ELF-1 (cell line): ENCODE measurements around the gene METTL26.
A peak's percentile ranks its signal among the peaks of the same experiment; 100 is the strongest.
"Not testable (repeated sequence)": the region's sequence is repeated elsewhere in the genome, so short reads cannot be mapped to it uniquely, and the experiment has no call there.

Experiments
- DNase-seq: peaks from one replicate; pipeline ENCODE4 v3.0.0-alpha.2; 2016; ENCODE audit warnings: low read depth, low spot score

METTL26 gene

DNA sequence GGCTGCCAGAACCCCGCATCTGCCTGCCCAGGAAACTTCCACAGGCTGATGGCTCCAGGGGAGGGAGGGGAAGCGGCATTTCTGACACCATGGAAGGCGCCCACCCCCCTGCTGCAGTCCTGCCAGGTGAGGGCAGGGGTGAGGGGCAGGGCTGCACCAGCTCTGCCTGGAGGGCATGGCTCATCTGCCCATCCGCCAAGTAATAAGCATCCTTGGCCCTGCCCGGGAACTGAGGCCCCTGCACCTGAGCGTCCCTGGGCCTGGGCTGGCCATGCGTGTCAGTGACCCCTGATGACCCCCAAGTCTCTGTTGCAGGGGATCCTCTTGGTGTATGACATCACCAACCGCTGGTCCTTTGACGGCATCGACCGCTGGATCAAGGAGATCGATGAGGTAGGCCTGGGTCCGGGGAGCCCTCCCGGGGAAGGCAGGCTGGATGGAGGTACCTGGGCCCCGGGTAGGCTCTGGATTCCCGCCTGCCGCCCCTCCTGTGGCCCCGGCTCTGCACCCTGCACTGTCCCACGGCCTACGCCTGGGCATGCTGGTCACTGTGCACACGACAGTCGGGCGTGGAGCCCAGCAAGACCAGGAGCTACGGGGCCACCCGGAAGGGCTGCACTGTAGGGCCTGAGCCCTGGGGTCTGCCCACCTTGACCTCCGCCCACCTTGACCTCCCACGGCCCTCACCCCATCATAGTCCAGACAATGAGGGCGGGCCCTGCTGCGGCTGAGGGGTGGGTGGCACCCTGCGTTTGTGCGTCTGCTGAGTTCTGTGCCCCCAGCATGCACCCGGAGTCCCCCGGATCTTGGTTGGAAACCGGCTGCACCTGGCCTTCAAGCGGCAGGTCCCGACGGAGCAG lies 10.8 kb downstream of the METTL26 start:
- no peak for DNase-seq

DNA sequence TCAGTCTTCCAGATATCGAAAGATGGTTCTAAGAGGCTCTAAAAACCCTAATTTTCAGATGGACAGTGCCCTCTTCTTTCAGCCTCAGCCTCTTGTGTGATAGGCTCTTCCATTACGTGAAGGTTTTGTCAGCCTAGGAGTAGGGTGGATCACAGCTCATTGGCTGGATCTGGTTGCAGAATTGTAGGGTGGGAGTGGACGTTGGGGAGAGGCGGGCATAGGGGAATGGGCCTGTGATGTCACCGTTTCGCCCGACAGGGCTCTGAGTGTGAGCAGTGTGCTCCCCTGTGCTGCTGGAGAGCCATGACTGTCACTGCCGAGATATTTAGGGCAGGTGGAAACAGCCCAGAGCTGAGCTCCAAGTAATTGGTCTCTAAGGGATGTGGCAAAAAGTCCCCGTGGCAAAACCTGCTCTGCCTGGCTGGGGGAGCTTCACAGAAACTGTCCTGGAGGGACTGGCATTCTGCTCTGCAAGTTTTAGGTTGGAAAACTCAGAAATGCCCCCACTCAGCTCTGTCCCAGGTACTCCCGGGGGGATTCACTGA lies 11.5 kb downstream of the METTL26 start:
- DNase-seq = no peak

DNA sequence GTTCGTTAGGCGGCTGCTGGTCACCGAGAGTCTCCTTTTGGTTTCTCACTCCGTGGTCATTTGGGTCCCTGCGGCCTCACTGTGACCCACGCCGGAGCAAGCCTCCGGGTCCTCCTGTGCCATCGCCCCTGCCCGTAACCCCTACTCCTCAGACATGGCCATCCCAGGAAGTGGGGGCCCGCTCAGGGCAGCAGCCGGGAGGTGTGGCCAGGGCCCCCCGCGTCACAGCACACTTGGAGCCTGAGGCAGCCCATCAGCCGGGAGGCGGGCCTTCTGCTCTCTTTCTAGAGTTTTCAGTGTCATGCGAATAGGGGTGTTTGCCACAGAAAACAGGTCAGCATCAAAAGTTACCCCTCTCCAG lies 13.2 kb downstream of the METTL26 start:
- DNase-seq = no peak

DNA sequence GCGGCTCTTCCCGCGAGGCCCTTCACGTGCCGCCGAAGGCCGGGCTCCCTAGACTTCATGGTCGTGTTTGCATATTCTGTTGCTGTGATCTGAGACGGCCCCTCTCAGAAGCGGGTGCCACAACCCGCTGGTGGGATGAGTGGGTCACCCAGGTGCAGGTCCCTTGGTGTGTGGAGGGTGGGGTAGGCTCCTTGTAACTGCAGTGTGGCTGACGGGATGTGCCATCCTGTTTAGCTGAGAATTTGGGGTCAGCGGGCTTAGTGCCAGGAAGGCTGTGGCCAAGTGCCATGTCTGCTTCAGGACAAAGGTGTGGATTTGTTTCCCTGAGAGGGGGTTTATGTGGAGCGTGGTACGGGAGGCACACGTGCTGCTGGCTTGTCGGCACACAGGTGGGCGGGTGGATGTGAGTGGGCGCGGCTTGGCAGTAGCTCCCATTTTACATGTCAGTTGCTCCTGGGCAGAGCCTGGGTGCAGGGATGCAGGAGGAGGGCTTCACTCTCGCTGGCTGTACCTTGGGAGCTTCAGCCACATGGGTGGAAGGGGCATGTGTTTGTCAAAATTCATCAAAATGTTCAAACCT lies 14.5 kb downstream of the METTL26 start:
- no peak for DNase-seq

DNA sequence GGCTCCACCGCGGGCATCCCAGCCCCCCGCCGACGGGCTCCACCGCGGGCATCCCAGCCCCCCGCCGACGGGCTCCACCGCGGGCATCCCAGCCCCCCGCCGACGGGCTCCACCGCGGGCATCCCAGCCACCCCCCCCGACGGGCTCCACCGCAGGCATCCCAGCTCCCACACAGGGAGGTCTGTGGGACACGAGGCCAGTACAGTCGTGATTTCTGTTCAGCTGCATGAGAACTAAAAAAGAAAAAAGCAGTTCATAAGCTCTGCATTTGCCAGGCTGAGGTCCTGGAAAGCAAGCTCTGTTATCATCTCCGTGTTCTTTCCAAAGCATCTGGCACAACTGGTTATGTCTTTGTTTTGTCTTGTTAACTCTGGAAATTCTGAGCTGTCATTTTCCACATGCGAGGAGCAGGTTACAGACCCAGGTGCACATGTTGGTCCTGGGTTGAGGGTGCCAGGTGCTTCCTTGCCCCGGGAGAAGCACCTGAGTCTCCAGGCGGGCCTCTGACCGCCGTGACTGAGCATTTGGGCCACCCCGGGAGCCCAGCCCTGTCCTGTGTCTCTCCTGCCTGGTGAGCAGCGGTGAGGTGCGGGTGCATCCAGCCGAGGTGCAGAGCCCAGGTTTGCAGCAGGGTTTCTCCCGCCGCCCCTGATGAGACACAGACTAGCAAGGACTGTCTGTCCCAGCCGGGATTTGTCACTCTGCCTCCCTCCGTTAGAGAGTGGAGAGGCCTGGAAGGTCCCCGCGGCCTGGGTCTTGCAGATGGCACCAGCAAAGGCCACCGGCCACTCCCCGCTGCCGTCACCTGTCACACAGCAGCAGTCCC lies 15.2 kb downstream of the METTL26 start:
- no peak for DNase-seq

- no peak for DNase-seq
These were observed 16.5 kb downstream of the METTL26 start for GRCh38 chr16:619476-620100.

DNA sequence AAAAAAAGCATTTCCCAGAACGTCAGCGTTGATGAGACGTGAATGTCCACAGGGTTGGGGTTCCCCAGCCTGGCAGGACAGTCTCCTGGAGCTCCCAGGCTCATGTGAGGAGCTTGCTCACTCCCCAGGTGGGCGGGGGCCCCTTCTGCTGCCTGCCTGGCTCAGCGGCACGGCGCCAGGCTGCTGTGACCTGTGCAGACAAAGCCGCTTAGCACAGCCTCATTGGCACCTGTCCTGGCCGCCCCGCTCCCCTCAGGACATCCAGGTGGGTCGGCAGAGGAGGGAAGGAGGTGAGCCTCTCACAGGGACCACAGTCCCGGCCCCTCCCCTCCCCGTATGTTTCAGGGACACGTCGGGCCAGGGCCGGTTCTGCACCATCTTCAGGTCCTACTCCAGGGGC lies 18.2 kb downstream of the METTL26 start:
- DNase-seq = no peak

GRCh38 chr16:616733-617586 lies 19.1 kb downstream of the METTL26 start:
- DNase-seq = no peak

DNA sequence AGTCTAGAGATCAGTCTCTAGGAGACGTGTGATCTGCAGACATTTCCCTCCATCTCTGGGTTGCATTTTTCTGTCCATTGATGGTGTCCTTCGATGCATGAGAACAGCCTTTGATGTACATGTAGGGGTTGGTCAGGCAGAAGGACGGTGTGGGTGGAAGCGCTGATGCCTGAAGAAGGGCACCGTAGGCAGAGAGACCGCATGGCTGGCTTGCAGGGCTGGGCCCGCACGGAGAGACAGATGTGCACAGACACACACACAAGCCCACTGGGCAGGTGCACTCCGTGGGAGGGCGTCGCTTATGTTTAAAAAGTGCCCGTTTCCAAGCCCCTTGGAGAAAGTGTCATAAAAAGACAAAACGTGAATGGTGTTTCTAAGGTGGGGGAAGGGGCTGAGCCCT lies 21.0 kb downstream of the METTL26 start:
- no peak for DNase-seq

DNA sequence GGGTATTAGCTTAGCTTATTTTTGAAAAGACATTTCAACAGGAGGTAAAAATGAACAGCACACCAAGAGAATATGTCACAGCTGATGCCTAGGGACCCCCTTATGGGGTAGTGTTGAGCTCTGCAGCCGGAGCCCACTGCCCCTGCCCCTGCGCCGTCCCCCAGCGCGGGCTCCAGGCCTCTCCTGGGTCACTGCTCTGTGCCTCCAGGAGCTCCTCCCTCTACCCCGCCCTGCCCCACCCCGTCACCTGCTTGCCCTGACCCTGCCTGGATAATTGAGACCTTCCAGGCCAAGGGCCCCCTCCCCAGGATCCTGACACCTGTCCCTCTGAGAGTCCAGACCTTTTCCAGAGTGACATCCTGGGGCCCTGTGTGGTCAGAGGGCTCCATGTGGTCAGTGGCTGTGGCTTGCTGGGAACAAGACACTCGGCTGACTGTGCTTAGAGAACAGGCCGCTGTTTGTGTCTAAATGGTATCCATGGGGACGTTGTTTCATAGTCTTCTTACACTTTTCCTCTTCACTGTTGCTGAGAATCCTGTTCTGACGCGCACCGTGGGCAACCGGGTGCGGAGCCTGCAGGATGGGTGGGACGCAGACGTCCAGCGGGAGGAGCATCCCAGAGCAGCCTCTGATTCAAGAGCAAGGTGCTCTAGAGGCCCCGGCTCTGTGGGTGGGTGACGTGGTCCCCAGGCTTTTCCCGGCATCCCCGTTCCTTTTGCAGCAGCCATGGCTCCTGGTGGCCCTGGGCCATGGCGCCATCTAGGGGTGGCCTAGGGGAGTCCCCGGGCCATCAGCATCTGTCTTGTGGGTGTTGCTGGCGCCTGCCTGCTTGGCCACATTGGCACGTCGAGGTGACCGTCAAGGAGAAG lies 25.4 kb downstream of the METTL26 start:
- peak; percentile 65 for DNase-seq

DNA sequence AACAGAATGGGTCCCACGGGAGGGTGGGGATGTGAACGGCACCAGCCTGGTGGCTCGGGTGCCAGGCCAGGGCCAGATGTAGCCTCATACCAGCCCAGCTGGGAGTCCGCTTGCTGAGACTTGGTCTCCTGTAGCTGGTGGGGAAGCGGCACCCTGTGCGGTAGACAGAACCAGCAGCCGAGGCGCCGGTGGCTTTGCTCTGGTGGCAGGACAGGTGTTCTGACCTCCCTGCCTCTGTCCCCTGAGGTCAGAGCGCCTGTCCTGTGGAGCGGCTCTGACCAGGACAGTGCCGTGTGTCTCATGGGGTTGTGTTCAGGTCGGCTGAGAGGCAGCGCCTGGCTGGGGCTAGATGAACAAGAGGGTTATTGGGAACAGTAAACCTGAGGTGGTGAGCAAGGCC lies 26.1 kb downstream of the METTL26 start:
- DNase-seq = no peak

GRCh38 chr16:609316-609715 lies 26.8 kb downstream of the METTL26 start:
- DNase-seq = no peak

DNA sequence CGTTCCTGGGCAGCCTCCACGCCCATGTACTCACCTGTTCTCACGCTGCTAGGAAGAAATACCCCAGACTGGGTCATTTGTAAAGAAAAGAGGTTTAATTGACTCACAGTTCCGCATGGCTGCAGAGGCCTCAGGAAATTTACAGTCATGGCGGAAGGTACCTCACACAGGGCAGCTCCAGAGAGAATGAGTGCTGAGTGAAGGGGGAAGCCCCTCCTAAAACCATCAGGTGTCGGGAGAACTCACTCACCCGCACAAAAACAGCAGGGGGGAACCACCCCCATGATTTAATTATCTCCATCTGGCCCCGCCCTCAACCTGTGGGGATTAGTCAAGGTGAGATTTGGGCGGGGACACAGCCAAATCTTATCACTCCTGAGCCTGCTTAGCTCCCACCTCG lies 28.1 kb downstream of the METTL26 start:
- DNase-seq = no peak

- no peak for DNase-seq
These were observed 29.3 kb downstream of the METTL26 start for GRCh38 chr16:606656-607307.

- no peak for DNase-seq
These were observed 32.2 kb downstream of the METTL26 start for GRCh38 chr16:603933-604332.

- DNase-seq = peak; percentile 43
These were observed 35.3 kb downstream of the METTL26 start for GRCh38 chr16:600781-601180.

DNA sequence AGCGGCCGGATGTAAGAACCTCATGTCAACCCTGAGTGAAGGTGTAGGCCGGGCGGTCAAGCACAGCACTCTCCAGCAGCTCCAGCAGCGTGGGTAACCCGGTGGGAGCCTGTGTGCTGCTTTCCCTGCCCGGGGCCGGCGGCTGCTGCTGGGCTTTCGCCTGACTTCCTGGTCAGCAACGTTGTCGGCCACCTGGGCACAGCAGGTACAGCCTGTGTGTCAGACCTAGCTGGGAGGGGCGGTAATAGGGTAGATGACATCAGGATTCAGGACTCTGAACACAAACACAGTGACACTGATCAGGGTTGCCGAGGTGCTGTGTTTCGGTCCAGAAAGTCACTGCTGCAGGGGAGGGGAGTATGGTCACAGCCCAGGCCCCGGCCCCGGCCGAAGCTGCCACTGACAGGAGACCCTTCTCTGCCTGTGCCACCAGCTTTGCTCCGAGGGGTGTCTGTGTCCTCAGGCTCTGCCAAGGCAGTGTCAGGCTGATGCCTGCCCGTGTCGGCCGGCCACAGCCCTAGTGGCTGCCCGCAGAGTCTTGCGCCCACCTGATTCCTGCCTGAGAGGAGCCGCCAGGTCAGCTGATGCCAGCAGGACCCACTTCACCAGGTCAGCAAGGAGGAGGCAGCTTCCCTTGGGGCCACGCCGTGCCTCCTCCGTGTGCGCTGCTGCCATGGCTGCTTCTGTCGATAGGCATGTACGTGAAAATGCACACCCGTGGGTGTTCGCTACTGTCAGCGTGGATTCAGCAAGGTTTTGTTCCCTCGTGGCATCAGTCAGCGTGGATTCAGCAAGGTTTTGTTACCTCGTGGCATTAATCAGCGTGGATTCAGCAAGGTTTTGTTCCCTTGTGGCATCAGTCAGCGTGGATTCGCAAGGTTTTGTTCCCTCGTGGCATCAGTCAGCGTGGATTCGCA lies 37.0 kb downstream of the METTL26 start:
- no peak for DNase-seq

DNA sequence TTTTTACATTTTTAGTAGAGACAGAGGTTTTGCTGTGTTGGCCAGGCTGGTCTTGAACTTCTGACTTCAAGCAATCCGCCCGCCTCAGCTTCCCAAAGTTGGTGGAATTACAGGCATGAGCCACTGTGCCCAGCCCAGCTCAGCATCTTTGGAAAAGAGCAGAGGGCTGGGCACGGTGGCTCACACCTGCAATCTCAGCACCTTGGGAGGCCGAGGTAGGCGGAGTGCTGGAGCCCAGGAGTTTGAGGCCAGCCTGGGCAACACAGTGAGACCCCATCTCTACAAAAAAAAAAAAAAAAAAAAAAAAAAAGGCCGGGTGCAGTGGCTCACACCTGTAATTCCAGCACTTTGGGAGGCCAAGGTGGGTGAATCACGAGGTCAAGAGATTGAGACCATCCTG lies 38.5 kb downstream of the METTL26 start:
- DNase-seq = not testable (repeated sequence)
